Uterus (tissue), 4 donors: Measurements from ENCODE around the gene B3GALT5. TPM values are rescaled to one million over a fixed set of nuclear protein-coding genes. Genes with fewer than 3 reads are reported as not detected.

Experiments
- DNase-seq, 2 donors: peaks; one replicate each; pipeline ENCODE4 v3.0.0-alpha.2; 2019 to 2020
- H3K27ac ChIP-seq, 2 donors: fragments of 200-600 bp; sonication (generic); 1 replicate in 1 of 2; 2 replicates in 1 of 2; pipeline ENCODE4 v1.5.1; 2016 to 2018
- H3K27me3 ChIP-seq, 2 donors: fragments of 200-600 bp; sonication (generic); one replicate each; pipeline ENCODE4 v1.5.1; 2018 to 2019; ENCODE audit warnings: control low read depth in 1 of 2
- H3K36me3 ChIP-seq, 2 donors: fragments of 200-600 bp; sonication (generic); one replicate each; pipeline ENCODE4 v1.5.1; 2019; ENCODE audit warnings: control low read depth in 1 of 2
- H3K4me1 ChIP-seq, 2 donors: fragments of 200-600 bp; sonication (generic); one replicate each; pipeline ENCODE4 v1.5.1; 2018 to 2019; ENCODE audit warnings: control low read depth in 1 of 2
- H3K4me3 ChIP-seq, 2 donors: fragments of 200-600 bp; sonication (generic); 1 replicate in 1 of 2; 2 replicates in 1 of 2; pipeline ENCODE4 v1.5.1; 2018 to 2019; ENCODE audit warnings: mild to moderate bottlenecking in 1 of 2
- H3K9me3 ChIP-seq, 2 donors: fragments of 200-600 bp; sonication (generic); one replicate each; pipeline ENCODE4 v1.5.1; 2019; ENCODE audit warnings: control low read depth in 1 of 2
- POLR2A ChIP-seq, 2 donors: fragments of 450-650 bp; IDR thresholded peaks; one replicate each; pipeline ENCODE4 v1.6.1; 2016; ENCODE audit warnings: antibody characterized with exemption in 2 of 2, mild to moderate bottlenecking in 1 of 2, moderate library complexity in 1 of 2
- intact Hi-C: fragments of 100-400 bp; cut with DNase I; formaldehyde crosslinking; loops from one replicate; pipeline ENCODE4 v1.15.1; 2023; ENCODE audit warnings: low total_unique reads
- total RNA-seq, 4 donors: library from RNA; depleted of rRNA in 3 of 4; stranded (reverse); fragments of >200 nt in 3 of 4; gene quantifications; one replicate each; pipeline versions ENCODE4 v1.1.0 to v1.2.4, GENCODE V29; 2014 to 2023
- TF ChIP-seq, protein P1 (sequence below), 4 experiments: fragments of 200-600 bp in 2 of 4; fragments of 450-650 bp in 2 of 4; sonication (generic) in 2 of 4; IDR thresholded peaks; one replicate each; pipeline ENCODE4 v1.5.1; 2016 to 2019; ENCODE audit warnings: antibody characterized with exemption in 4 of 4, mild to moderate bottlenecking in 2 of 4, moderate library complexity in 1 of 4
- donor health status: DM: yes; HTN: yes; CAD: no.

The B3GALT5 gene
- total RNA-seq, 4 donors from 2014 or later: 0.26 to 2.7 (median 0.65) TPM

- no peaks in the 10 kb centered on the region for H3K4me1 ChIP-seq
- intact Hi-C loops: no loop called here
- no peak overlapping the region for H3K4me3 ChIP-seq
- peaks cover 0 to 6% of the 10 kb centered on the region in 2 donors for H3K9me3 ChIP-seq
- TF ChIP-seq, protein P1, sequence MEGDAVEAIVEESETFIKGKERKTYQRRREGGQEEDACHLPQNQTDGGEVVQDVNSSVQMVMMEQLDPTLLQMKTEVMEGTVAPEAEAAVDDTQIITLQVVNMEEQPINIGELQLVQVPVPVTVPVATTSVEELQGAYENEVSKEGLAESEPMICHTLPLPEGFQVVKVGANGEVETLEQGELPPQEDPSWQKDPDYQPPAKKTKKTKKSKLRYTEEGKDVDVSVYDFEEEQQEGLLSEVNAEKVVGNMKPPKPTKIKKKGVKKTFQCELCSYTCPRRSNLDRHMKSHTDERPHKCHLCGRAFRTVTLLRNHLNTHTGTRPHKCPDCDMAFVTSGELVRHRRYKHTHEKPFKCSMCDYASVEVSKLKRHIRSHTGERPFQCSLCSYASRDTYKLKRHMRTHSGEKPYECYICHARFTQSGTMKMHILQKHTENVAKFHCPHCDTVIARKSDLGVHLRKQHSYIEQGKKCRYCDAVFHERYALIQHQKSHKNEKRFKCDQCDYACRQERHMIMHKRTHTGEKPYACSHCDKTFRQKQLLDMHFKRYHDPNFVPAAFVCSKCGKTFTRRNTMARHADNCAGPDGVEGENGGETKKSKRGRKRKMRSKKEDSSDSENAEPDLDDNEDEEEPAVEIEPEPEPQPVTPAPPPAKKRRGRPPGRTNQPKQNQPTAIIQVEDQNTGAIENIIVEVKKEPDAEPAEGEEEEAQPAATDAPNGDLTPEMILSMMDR (IDR thresholded peaks at IDR 0.05): no peak
- H3K36me3 ChIP-seq: no peaks in the 10 kb centered on the region
- no peak overlapping the region for H3K27ac ChIP-seq
- no peak for DNase-seq
- H3K27me3 ChIP-seq: no peaks in the 10 kb centered on the region
Measured at GRCh38 chr21:39654951-39655350, 42.2 kb downstream of the B3GALT5 start.

GRCh38 chr21:39655589-39655988 is 42.8 kb downstream of the B3GALT5 start:
- H3K4me1 ChIP-seq: no peaks in the 10 kb centered on the region
- intact Hi-C loops: no loop called here
- no peak for TF ChIP-seq POLR2A (IDR thresholded peaks at IDR 0.05)
- TF ChIP-seq, protein P1 (IDR thresholded peaks at IDR 0.05): no peak
- H3K9me3 ChIP-seq: peaks cover 0 to 6% of the 10 kb centered on the region in 2 donors
- H3K27me3 ChIP-seq: no peaks in the 10 kb centered on the region
- no peaks in the 10 kb centered on the region for H3K36me3 ChIP-seq
- DNase-seq: no peak
- no peak overlapping the region for H3K4me3 ChIP-seq
- no peak overlapping the region for H3K27ac ChIP-seq

DNA sequence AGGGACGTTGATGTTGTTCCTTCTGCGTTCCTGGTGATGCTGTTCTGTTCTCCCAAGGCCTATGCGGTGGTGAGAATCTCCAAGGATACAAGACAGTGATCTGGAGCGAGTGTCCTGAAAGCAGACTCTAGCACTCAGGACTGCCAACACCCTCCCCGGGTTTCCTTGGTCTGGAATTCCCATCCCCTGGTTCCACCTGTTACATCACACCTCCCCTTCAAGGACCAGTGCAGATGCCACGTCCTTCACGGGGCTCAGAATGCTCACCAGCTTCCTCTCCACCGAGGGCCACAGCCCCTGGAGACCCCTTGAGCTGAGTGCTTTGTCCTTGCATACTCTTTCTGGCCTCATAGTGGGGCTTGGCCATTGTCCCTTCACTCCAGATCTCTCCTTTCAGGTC is 43.5 kb downstream of the B3GALT5 start:
- DNase-seq: no peak
- no peaks in the 10 kb centered on the region for H3K27me3 ChIP-seq
- no peak for TF ChIP-seq POLR2A (IDR thresholded peaks at IDR 0.05)
- TF ChIP-seq, protein P1 (IDR thresholded peaks at IDR 0.05): no peak
- peaks cover 0 to 6% of the 10 kb centered on the region in 2 donors for H3K9me3 ChIP-seq
- no peaks in the 10 kb centered on the region for H3K36me3 ChIP-seq
- H3K27ac ChIP-seq: no peak overlapping the region
- intact Hi-C loops: no loop called here
- no peaks in the 10 kb centered on the region for H3K4me1 ChIP-seq
- no peak overlapping the region for H3K4me3 ChIP-seq

GRCh38 chr21:39657091-39657689 is 44.5 kb downstream of the B3GALT5 start:
- Histone ChIP-seq H3K36me3 (no peaks in the 10 kb centered on the region), H3K27me3 (no peaks in the 10 kb centered on the region), H3K27ac (no peak overlapping the region), H3K4me1 (no peaks in the 10 kb centered on the region), H3K4me3 (no peak overlapping the region), H3K9me3 (peaks cover 0 to 6% of the 10 kb centered on the region in 2 donors)
- TF ChIP-seq, protein P1 (IDR thresholded peaks at IDR 0.05): no peak
- no peak for TF ChIP-seq POLR2A (IDR thresholded peaks at IDR 0.05)
- intact Hi-C loops: no loop called here
- no peak for DNase-seq

GRCh38 chr21:39658066-39658465 is 45.3 kb downstream of the B3GALT5 start:
- TF ChIP-seq POLR2A (IDR thresholded peaks at IDR 0.05): no peak
- TF ChIP-seq, protein P1 (IDR thresholded peaks at IDR 0.05): no peak
- H3K9me3 ChIP-seq: peaks cover 0 to 6% of the 10 kb centered on the region in 2 donors

More at GRCh38 chr21:39658066-39658465, 45.3 kb downstream of the B3GALT5 start:
- Histone ChIP-seq H3K27ac (no peak overlapping the region), H3K4me3 (no peak overlapping the region), H3K4me1 (no peaks in the 10 kb centered on the region), H3K36me3 (no peaks in the 10 kb centered on the region), H3K27me3 (no peaks in the 10 kb centered on the region)
- no peak for DNase-seq
- intact Hi-C loops: no loop called here
